NOMO-1 (cell line): ENCODE results near the gene SNAPC2.

Experiments used
- DNase-seq, 2 experiments: peaks; one replicate each; lab custom pipeline; 2025; ENCODE audit not compliant: unreplicated experiment in 2 of 2; lab: John Stamatoyannopoulos, UW

SNAPC2 gene

GRCh38 chr19:7919610-7920518, at the start of gene SNAPC2:
Gene SNAPC2 (plus strand): TSS chr19:7920338. CDS start chr19:7920367, 29 bp downstream.
- DNase-seq: peak; percentile 87 to 94

GRCh38 chr19:7870571-7871436, 49.3 kb upstream of the SNAPC2 start:
- DNase-seq: peak; percentile 59 to 78

DNA sequence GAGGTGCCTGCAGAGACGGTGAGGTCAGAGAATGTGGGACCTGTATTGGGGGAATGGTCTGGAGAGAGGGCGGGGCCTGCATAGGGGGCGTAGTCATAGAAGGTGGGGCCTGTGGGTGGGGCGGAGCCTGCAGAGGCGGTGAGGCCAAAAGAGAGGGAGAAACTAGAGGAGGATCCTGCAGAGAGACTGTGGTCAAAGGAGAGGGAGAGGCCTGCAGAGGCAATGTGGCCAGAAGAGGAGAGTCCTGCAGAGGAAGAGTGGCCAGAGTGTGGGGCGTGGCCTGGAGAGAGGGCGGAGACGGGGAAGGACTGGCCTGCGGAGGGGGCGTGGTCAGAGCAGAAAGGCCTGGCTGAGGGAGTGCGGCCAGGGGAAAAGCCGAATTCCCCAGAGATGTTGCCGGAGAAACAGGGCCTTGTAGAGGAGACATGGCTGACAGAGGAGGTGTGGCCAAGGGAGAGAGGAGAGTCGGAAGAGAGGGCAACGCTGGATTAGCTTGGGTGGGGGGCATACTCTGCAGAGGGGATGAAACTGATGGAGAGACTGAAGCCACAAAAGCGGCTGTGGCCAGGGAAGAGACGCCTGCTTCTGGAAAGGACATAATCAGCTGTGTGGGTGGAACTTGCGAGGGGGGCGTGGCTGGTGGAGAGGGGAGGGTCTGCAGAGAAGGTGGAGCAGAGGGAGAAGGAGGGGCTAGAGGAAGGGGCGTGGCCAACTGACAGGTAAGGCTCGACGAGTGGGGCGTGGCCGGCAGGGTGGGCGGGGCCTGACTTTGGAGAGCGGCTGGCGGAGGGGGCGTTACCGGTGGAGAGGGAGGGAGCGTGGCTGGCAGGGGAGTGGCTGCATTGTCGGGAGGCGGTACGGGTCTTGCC, 48.5 kb upstream of the SNAPC2 start:
- peak; percentile 88 to 89 for DNase-seq

GRCh38 chr19:7872306-7873204, 47.6 kb upstream of the SNAPC2 start:
- DNase-seq: no peak

GRCh38 chr19:7873304-7874075, 46.6 kb upstream of the SNAPC2 start:
- no peak for DNase-seq

GRCh38 chr19:7874076-7874896, 45.9 kb upstream of the SNAPC2 start, which contains the start of gene PRR36:
Gene PRR36 (minus strand): TSS chr19:7874390. CDS start chr19:7873689, 701 bp downstream.
- no peak for DNase-seq

DNA sequence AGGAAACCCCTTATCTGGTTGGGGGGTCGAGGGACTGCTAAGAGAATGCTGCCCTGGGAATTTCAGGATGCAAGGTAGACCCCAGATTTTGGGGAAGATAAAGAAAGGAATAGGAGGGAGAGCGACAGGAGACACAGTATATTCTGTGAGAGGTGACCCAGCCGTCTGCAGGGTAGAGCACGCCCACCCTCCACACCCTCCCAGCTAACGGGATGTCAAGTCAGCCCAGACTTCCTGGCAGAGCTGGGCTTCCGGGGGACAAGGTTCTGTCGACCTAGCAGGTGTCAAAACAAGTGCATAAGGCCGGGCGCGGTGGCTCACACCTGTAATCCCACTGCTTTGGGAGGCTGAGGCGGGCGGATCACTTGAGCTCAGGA, 45.3 kb upstream of the SNAPC2 start:
- no peak for DNase-seq

DNA sequence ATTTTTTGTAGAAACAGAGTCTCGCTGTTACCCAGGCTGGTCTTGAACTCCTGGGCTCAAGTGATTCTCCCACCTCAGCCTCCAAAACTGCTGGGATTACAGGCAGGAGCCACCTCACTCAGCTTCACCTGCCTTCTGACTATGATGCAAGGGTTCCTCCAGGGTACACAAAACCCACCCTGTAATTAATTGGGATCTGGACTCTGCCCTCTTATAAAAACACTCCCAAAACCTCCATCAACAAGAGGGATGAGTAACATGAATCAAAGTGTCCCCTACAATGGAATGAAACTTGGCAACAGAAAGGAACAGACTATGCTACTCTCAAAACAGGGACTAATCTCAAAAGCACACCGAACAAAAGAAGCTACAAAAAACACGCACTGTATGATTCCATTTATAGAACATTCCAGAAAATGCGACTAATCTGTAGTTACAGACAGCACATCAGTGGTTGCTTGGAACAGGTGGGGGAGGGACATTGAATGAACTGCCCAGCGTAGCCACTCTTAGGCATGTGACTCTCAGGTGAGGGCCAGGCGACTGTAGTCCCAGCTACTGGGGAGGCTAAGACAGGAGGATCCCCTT, 42.8 kb upstream of the SNAPC2 start:
- DNase-seq: no peak

DNA sequence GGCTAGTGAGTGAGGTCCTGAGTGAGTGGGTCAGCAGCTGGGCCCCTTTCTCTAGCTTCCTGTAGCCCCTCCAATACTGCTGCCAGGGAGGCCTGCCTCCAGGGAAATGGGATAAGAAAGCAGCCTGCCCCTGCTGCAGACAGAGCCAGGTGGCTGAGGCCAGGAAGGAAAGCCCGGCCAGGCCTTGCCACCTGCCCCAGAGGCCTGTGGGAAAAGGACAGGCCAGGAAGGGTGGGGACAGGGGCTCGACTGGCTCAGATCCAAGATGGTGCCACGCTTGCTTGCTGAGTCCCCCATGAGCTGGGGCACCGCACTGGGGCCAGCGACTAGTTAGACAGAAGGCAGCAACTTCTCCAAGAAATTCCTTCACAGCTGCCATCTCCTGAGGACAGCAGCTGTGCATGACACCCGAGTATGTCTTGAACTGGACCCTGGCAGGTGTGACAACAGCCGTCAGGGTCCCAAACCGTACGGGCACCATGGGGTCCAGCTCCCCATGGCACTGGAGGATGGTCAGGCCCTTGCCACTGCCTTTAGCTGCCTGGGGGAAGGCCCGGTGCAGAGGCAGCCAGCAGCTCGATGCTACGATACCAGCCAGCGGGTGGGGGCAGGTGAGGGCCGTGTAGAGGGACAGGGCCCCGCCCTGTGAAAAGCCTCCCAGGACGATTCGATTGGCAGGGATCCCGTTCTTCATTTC, 40.9 kb upstream of the SNAPC2 start:
- no peak for DNase-seq

- peak in 1 of 2 experiments; percentile 10 for DNase-seq
Measured at GRCh38 chr19:7879836-7880235, 40.3 kb upstream of the SNAPC2 start.

- DNase-seq: no peak
Measured at GRCh38 chr19:7881910-7882309, 38.2 kb upstream of the SNAPC2 start.

DNA sequence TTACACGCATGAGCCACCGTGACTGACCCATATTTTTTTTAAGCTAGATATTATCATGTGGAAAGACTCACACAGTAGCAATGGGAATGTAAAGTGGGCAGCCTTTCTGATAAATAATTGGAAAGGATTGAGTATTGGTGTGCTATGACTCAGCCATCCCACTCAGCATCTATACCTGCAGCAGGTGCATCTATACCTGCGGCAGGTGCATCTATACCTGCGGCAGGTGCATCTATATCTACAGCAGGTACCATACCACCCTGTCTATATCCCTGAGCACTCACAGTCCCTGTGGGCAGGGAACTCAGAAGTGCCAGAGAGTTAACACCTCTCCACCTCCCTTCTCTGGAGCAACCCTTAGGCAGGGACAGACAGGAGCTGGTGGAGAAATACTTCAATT, 37.0 kb upstream of the SNAPC2 start:
- no peak for DNase-seq

GRCh38 chr19:7883796-7884570, 36.2 kb upstream of the SNAPC2 start:
- DNase-seq: no peak

GRCh38 chr19:7885818-7886217, 34.3 kb upstream of the SNAPC2 start:
- no peak for DNase-seq

DNA sequence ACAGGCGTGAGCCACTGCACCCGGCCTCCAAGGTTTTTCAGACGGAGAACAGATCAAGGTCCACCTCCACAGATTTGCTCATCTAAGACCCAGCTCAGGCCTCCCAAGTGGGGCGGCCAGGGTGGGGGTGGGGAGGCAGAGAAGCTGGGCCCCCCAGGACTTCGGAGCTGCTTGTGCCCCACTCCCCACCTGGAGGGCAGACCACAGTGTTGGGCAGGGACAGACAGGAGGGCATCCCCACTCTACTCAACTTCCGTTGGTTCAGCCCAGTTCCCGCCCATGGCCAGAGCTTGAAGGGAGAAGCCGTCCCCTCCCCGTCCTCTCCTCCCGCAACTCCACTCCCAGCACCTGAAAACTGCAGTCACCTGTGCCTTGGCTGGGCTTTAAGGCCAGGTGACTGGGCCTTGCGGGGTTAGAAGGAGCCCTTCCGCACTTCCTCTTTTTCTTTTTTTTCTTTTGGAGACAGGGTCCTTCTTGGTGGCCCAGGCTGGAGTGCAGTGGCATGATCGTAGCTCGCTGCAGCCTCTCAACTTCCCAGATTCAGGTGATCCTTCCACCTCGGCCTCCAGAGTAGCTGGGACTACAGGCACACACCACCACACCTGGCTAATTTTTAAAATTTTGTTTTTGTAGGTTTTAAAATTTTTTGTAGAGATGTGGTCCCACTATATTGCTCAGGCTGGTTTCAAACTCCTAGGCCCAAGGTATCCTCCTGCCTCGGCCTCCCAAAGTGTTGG, 32.6 kb upstream of the SNAPC2 start:
- DNase-seq: no peak
